Measurements from ENCODE around the gene FYB1. TPM values are rescaled to one million over a fixed set of nuclear protein-coding genes. Genes with fewer than 3 reads are reported as not detected.

The FYB1 gene
- total RNA-seq, 1 donor from 2014 or later: not detected

DNA sequence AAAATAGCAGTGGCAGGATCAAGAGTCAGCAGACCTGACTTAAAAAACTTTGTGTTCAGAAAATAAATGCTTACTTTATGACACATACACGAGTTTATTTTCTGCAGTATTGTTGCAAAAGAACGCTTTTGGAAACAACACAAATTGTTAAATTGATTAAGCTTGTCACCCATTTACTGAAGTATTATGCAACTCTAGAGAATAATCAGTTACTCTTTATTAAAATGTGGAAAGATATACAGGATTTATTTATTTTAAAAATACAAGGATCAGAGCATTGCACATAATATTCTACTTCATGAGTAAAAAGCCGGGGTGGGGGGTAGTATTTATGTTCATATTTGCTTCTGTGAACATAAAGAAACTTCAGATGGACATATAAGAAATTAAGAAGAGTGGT is 20.0 kb downstream of the FYB1 start:
- H3K27ac Mint-ChIP-seq: no peak overlapping the region

DNA sequence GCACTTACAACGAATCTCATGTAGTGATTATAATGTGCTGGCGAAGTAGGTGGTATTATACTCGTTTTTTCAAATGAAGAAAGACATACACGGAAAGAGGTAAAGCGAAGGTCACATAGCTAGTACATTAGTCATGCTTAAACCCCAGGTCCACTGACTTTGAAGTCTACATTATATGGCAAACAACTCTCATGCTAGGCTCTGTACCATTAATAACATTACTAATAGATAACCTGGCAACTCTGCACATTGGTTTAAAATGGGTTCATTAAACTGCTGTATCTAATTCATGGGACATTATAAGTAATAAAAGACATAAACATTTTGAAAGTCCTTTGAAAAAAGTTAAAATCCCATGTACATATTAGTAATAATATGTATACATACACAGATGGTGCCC is 21.2 kb downstream of the FYB1 start:
- no peak for DNase-seq (ENCODE audit: low spot score, unreplicated experiment)
- TF ChIP-seq, protein P1, sequence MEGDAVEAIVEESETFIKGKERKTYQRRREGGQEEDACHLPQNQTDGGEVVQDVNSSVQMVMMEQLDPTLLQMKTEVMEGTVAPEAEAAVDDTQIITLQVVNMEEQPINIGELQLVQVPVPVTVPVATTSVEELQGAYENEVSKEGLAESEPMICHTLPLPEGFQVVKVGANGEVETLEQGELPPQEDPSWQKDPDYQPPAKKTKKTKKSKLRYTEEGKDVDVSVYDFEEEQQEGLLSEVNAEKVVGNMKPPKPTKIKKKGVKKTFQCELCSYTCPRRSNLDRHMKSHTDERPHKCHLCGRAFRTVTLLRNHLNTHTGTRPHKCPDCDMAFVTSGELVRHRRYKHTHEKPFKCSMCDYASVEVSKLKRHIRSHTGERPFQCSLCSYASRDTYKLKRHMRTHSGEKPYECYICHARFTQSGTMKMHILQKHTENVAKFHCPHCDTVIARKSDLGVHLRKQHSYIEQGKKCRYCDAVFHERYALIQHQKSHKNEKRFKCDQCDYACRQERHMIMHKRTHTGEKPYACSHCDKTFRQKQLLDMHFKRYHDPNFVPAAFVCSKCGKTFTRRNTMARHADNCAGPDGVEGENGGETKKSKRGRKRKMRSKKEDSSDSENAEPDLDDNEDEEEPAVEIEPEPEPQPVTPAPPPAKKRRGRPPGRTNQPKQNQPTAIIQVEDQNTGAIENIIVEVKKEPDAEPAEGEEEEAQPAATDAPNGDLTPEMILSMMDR (IDR thresholded peaks at IDR 0.05; ENCODE audit: unreplicated experiment): no peak
- no peaks in the 10 kb centered on the region for H3K4me1 Mint-ChIP-seq (ENCODE audit: low read depth)
- H3K27ac Mint-ChIP-seq: no peak overlapping the region
- H3K36me3 Mint-ChIP-seq (ENCODE audit: insufficient read depth): no peaks in the 10 kb centered on the region
- H3K9me3 Mint-ChIP-seq (ENCODE audit: low read depth): no peaks in the 10 kb centered on the region
- H3K4me3 Mint-ChIP-seq (ENCODE audit: low read depth): no peak overlapping the region
- peaks cover 5% of the 10 kb centered on the region for H3K27me3 Mint-ChIP-seq

More for the DNA sequence above, 20.0 kb downstream of the FYB1 start:
- Mint-ChIP-seq H3K4me1 (ENCODE audit: low read depth) (no peaks in the 10 kb centered on the region), H3K27me3 (peaks cover 4% of the 10 kb centered on the region), H3K4me3 (ENCODE audit: low read depth) (no peak overlapping the region), H3K36me3 (ENCODE audit: insufficient read depth) (no peaks in the 10 kb centered on the region), H3K9me3 (ENCODE audit: low read depth) (no peaks in the 10 kb centered on the region)
- TF ChIP-seq, protein P1 (IDR thresholded peaks at IDR 0.05; ENCODE audit: unreplicated experiment): no peak
- no peak for DNase-seq (ENCODE audit: low spot score, unreplicated experiment)

DNA sequence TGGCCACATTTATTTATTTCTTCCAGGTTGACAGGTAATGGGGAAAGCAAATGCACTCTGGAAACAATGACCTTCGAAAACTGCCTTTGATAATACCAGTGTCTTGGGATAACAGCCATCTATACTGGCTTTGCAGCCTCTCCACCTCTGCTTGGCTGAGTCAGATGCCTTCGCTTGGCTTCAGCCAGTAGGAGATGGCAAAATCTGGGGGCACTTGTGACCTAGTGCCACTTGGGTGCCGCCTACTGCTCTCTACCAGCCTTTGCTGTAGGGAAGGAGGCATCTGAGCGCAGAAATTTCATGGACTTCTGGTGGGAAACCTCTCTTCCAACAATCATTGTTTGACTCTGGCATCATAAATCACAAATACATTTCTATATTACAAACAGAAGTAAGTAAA is 21.8 kb downstream of the FYB1 start:
- TF ChIP-seq, protein P1 (IDR thresholded peaks at IDR 0.05; ENCODE audit: unreplicated experiment): no peak
- Mint-ChIP-seq H3K27ac (no peak overlapping the region), H3K36me3 (ENCODE audit: insufficient read depth) (no peaks in the 10 kb centered on the region), H3K4me3 (ENCODE audit: low read depth) (no peak overlapping the region), H3K4me1 (ENCODE audit: low read depth) (no peaks in the 10 kb centered on the region), H3K27me3 (peaks cover 5% of the 10 kb centered on the region), H3K9me3 (ENCODE audit: low read depth) (no peaks in the 10 kb centered on the region)
- DNase-seq (ENCODE audit: low spot score, unreplicated experiment): no peak

DNA sequence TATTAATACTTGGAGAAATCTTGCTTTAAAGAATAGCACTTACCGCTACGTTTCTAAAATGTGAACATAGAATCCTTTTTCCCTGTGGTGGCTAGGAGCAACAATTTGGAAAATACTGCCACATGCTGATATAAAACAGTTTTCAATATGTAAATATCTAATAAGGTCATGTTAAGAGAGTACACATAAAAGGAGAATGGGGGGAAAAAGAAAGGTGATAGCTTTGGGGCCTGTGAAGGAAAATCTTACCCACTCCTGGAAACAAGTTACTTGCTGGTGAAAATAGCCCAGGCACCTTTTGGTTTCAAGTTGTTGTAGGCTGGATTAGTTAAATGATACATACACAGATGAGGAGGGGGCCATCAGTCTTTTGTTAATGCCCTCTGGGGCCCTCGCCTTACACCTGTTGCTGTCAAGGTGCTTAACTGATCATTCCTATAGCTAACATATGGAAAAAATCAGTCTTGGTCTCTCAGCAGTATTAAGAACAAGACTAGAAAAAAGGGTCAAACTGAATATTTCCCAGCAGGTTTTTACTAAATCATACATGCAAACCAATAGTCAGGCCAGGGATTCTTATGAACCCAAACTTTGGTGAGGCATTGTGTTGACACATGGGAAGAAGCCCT is 24.1 kb downstream of the FYB1 start:
- Mint-ChIP-seq H3K9me3 (ENCODE audit: low read depth) (no peaks in the 10 kb centered on the region), H3K27ac (no peak overlapping the region), H3K36me3 (ENCODE audit: insufficient read depth) (no peaks in the 10 kb centered on the region), H3K4me3 (ENCODE audit: low read depth) (no peak overlapping the region), H3K27me3 (peaks cover 5% of the 10 kb centered on the region), H3K4me1 (ENCODE audit: low read depth) (no peaks in the 10 kb centered on the region)
- DNase-seq (ENCODE audit: low spot score, unreplicated experiment): no peak
- TF ChIP-seq, protein P1 (IDR thresholded peaks at IDR 0.05; ENCODE audit: unreplicated experiment): no peak

DNA sequence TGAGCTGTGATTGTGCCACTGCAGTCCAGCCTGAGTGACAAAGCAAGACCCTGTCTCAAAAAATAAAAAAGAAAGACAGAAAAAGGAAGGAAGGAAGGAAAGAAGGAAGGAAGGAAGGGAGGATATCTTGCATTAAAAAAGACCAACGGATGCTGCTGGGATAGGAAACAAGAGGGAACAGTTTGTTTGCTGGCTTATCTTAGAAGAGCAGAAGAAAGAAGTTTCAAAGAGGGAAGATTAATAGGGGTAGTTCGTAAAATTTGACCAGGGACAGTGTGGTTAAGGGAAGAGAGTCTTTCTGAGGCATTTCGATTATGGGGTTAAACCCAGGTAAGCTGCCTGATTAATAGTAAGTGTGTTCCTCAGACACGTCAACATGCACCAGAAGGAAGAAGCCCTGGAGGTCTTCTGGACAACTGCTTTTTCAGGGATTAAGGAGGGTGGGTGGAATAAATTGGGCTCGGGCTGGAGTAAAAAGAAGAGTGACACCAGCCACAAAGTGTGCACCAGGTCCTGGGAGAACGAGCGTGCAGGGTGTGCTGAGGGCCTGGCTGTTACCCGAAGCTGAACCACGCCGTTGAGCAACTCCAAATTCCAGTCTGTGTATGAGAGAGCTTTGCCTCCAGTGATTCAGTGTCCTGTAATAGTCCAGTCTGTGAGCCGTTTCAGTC is 24.8 kb downstream of the FYB1 start:
- TF ChIP-seq, protein P1 (IDR thresholded peaks at IDR 0.05; ENCODE audit: unreplicated experiment): no peak
- H3K27me3 Mint-ChIP-seq: peaks cover 8% of the 10 kb centered on the region
- H3K4me3 Mint-ChIP-seq (ENCODE audit: low read depth): no peak overlapping the region
- no peak for DNase-seq (ENCODE audit: low spot score, unreplicated experiment)
- H3K9me3 Mint-ChIP-seq (ENCODE audit: low read depth): no peaks in the 10 kb centered on the region
- no peaks in the 10 kb centered on the region for H3K4me1 Mint-ChIP-seq (ENCODE audit: low read depth)
- H3K36me3 Mint-ChIP-seq (ENCODE audit: insufficient read depth): no peaks in the 10 kb centered on the region
- H3K27ac Mint-ChIP-seq: no peak overlapping the region
